Stomach (tissue), 4 donors: ENCODE measurements around the gene NRP1.

Experiments
- EP300 ChIP-seq: sonication (generic); formaldehyde crosslinking; IDR thresholded peaks from one replicate; pipeline ENCODE4 v1.6.1; 2017; ENCODE audit warnings: antibody characterized with exemption
- TF ChIP-seq, protein P1 (sequence below), 7 experiments: fragments of 450-650 bp in 4 of 7; fragments of 200-600 bp in 3 of 7; sonication (generic) in 3 of 7; IDR thresholded peaks; one replicate each; pipeline ENCODE4 v1.5.1; 2016 to 2019; ENCODE audit warnings: antibody characterized with exemption in 7 of 7, control low read depth in 2 of 7, mild to moderate bottlenecking in 1 of 7

DNA sequence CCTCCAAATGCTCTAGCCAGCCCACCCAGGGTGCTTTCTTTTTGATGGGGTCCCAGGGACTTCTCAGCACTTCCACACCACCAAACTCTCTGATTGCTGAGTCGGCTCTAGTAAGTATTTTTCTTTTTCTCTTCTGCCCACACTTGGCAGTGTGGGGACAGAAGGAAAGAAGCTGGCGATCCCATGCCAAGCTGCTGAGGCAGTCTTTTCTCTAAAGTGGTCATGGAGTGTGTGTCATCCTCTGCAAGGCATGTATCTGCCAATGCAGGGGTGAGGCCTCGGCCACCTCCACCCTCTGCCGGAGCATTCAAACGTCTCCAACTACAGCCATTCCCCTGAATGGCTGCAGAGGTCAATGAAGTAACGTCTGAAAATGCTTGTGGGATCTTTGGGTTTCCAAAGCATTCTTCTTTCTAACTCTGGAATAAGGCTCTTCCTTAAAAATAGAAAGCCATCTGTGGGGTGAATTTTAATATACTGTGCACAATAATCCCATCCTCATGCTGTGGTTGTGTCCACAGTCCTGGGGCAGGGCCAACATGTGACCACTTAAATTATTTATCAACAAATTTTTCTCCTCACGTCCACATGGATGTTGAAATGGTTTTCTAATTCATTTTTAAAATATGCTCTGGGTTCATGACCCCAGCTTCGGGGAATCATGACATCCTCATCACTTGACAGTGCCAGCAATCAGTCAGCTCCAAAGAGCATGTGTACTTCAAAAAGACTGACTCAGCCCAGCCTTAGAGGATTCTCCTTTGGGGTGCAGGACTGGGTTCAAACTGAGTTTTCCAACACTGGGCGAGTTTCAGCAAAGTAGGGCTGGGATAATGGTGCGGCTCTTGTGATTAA lies 205.1 kb downstream of the NRP1 start:
- TF ChIP-seq, protein P1, sequence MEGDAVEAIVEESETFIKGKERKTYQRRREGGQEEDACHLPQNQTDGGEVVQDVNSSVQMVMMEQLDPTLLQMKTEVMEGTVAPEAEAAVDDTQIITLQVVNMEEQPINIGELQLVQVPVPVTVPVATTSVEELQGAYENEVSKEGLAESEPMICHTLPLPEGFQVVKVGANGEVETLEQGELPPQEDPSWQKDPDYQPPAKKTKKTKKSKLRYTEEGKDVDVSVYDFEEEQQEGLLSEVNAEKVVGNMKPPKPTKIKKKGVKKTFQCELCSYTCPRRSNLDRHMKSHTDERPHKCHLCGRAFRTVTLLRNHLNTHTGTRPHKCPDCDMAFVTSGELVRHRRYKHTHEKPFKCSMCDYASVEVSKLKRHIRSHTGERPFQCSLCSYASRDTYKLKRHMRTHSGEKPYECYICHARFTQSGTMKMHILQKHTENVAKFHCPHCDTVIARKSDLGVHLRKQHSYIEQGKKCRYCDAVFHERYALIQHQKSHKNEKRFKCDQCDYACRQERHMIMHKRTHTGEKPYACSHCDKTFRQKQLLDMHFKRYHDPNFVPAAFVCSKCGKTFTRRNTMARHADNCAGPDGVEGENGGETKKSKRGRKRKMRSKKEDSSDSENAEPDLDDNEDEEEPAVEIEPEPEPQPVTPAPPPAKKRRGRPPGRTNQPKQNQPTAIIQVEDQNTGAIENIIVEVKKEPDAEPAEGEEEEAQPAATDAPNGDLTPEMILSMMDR (IDR thresholded peaks at IDR 0.05) = no peak
- TF ChIP-seq EP300 = no peak
